HG03442 (cell line): Measurements from ENCODE around the gene CSF3R.
"Not testable (repeated sequence)": the region's sequence is repeated elsewhere in the genome, so short reads cannot be mapped to it uniquely, and the experiment has no call there.

Experiments used
- ATAC-seq: cut with Tn5 transposase; IDR thresholded peaks from one replicate; pipeline ENCODE4 v1.9.1; 2021; ENCODE audit warnings: mild to moderate bottlenecking, moderate library complexity; ENCODE audit not compliant: unreplicated experiment

CSF3R gene

DNA sequence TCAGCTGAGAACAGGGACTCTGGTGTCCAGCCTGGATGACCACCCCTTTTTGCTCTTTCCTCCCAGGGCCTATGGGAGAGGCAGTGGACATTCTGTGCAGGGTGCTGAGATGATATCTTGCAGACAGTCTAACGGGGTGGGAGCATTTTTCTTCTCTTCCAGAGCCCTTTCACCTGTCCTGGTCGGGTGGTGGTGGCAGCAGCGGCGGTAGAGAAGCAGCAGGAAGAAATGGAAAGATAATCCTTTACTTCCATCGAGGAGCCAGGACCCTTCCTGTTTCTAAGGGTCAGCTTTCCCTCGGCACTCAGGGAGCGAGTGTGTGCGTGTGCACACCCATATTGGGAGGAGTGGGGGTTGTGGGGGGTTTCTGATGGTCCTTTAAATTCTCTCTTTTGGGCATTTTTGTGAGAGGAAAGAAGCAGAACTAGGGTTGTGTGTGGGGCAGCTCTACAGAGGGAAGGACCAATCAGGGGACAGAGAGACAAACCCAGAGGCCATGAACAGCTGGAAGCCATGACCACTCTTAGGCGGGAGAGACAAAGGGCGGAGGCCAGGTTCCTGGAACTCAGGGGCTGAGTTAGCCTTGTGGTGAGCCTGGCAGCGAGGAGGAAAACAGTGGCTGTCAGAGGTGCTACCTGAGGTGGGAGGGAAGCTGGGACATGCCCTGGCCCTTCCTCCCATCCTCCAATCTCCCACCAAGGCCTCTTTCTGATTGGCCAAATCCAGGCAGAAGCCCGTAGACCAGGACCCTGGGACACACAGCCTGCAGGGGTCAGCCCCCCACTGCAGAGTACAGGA, 31.2 kb upstream of the CSF3R start:
- ATAC-seq, result no peak

DNA sequence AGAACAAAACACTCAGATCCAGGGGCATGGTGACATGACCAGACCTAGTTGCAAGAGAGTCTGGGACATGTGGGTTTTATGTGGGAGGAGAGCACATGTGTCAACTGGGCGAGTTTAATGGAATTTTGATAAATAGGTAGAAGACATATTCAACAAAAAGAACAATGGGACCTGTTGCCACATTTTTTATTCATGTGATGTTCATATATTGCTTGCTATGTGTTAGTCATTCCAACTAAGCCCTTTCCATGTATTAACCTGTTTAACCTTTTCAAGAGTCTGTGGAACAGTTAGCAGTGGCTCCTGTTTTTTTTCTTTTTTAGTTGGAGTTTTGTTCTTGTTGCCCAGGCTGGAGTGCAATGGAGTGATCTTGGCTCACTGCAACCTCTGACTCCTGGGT, 30.1 kb upstream of the CSF3R start:
- ATAC-seq, result no peak

DNA sequence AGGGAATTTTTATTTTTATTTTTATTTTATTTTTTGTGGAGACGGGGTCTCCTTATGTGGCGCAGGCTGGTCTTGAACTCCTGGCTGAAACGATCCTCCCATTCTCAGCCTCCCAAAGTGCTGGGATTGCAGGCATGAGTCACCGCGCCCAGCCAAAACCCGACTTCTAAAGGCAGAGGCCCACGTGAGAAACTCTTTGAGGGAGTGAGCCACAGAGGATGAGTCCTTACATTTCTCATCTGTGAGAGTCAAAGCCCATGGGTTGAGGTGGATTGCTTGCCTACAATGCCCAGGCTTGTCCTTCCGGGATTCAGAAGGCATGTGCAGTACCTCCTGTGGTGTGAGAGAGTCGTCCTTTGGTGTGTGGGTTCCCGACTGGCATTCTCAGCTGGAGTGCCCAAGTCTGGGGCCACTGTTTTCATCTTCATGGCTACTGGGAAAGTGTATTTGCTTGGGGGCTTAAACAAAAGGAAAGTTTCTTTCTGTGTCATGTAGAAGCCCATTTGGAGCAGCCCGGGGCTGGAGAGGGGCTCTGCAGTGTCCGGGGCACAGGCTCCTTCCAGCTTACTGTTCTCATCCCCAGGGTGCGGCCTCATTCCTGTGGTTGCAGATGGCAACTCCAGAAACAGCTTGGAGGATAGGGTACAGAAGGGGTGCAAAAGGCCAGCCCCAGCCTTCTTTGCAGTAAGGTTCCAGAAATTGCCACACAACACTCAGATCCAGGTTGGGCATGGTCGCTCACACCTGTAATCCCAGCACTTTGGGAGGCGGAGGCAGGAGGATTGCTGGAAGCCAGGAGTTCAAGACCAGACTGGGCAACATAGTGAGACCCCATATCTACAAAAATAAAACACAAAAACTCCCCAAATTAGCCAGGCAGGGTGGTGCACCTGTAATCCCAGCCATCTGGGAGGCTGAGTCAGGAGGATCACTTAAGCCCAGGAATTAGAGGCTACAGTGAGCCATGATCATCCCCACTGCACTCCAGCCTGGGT, 29.4 kb upstream of the CSF3R start:
- ATAC-seq, result no peak

DNA sequence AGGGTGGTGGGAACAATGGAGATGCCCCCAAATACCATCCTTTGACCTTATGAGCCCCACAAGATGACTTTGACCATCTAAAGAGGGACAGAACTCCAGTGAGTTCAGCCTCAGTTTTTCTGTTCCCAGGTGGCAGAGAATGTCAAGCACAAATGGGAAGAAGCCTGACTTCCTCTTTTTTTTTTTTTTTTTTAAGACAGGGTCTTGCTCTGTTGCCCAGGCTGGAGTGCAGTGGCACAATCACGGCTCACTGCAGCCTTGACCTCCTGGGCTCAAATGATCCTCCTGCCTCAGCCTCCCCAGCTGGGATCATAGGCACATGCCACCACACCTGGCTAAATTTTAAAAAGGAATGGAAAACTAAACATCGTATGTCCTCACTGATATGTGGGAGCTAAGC, 28.5 kb upstream of the CSF3R start:
- ATAC-seq, result not testable (repeated sequence)

DNA sequence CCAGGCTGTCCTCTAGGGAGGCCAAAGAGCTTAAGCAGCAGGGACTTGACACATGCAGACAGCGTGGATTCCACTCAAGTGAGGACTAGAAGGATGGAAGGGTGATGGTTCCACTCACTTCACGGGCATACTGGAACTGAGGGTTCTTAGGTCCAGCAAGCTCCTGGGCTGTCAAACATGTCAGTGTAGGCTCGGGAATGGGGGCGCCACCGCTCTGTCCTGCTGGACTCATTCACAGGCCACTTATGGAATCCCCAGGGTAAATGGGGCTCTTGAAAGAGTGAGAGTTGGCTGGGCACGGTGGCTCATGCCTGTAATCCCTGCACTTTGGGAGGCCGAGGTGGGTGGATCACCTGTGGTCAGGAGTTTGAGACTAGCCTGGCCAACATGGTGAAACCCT, 27.7 kb upstream of the CSF3R start:
- ATAC-seq, result no peak

DNA sequence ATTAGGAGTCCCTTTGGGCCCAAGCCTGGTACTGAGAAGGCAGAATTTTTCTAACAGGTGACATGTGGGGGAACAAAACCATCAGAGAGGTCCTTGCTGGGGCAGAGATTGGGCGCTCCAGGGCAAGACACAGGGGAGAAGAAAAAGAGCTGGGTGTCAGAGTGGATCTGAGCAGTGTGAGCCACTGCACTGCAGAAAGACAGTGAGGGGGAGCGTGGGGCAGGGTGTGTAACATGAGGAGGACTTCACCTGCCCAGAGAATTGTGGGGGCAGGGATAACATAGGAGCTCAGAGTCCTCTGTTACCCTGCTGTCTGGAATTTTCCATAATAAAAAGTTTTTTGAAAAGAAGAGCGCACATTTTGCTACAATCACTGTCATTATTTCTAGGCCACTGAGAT, 25.5 kb upstream of the CSF3R start:
- no peak for ATAC-seq

DNA sequence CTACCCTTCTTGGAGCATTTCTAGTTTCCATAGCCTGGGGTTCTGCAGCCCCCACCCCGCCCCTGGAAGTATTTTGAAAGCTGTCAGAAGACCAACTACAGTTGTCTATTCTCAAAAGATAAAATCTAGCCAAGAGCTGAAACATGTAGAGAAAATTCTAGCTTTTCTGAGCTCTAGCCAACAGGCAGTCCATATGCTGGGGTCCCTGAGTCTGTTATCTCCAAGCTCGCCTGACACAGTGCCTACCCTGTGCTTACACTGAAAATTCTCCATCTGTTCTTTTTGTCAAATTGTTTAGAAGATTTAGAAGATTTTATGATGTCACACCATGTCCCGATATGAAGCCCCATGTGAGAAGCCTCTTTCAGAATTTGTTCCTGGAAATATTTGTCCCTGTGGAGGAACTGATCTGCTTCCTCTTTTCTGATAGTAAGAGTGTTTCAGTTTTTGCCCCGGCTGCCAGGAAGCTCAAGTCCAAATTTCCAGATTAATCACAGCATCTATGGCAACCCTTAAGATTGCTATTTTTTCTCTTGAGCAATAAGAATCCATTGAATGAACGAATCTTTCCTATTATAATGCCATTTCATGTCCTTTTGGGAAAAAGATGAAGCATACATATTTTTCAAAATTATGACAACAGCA, 23.7 kb upstream of the CSF3R start:
- no peak for ATAC-seq

DNA sequence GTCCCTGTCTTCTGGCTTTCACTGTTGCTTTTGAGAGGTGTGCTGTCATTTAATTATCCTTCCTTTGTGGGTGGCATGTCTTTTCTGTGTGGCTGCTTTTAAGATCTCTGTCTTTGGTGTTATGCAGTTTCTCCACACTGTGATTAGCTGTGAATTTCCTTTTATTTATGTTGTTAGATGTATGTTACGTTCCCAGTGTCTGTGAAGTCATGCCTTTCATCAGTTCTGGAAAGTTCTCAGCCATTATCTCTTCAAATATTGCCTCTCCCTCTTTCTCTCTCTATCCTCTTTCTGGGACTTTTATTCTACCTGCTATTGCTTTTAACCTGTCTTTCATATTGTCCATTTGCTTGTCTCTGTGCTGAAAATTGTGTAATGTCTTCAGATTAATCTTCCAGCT, 21.0 kb upstream of the CSF3R start:
- no peak for ATAC-seq

DNA sequence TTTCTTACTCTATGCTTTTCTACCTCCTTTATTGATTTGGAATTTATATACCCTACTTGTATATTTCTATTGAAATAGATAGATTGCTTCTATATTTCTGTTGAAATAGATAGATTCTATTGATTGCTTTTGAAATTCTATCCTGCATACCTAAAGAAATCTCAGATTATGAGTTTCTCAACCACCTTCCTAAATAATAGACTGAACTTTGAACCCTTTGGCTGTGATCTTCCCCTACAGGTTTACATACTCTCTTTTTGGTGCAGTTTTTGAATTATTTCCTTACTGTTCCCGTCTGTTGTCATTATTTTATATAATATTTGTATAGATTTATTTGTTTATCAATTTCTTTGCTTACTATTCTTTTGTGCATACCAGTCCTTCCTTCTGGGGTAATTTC, 20.4 kb upstream of the CSF3R start:
- no peak for ATAC-seq

DNA sequence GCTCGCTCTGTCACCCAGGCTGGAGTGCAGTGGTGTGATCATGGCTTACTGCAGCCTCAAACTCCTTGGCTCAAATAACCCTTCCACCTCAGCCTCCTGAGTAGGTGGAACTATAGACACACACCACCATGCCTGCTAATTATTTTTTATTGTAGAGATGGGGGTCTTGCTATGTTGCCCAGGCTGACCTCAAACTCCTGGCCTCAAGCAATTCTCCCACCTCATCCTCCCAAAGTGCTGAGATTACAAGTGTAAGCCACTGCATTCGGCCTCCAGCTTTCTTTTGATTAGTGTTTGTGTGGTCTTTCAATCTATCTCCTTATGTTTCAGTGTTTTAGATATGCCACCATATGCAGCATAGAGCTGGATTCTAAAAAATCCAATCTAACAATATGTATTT, 19.9 kb upstream of the CSF3R start:
- no peak for ATAC-seq

DNA sequence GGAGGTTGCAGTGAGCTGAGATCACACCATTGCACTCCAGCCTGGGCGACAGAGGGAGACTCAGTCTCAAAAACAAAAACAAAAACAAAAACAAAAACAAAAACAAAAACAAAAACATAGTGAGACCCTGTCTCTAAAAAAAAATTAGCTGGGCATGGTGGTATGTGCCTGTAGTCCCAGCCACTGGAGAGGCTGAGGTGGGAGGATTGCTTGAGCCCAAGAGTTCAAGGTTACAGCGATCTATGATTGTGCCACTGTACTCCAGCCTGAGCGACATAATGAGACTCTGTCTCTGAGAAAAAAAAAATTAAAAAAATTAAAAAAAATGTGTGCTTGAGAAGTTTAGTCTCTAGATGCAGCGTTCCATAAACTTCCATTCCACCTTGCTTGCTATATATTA, 19.2 kb upstream of the CSF3R start:
- ATAC-seq, result not testable (repeated sequence)

DNA sequence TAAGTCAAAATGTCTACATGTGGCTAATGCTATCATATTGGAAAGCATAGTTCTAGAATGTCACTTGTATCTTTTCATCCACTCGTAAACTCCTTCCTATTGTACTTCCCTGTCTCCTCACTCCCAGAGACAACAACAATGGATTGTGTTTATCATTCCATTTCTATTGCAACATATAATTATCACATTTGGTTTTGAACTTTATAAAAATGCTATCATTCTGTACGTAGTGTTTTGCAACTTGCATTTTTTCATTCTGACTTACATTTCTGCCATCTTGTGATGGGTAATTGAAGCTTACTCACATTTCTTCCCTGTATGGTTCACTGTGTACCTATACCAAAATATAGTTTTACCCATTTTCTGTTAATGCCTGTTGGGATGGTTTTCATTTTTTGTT, 14.5 kb upstream of the CSF3R start:
- ATAC-seq, result no peak

DNA sequence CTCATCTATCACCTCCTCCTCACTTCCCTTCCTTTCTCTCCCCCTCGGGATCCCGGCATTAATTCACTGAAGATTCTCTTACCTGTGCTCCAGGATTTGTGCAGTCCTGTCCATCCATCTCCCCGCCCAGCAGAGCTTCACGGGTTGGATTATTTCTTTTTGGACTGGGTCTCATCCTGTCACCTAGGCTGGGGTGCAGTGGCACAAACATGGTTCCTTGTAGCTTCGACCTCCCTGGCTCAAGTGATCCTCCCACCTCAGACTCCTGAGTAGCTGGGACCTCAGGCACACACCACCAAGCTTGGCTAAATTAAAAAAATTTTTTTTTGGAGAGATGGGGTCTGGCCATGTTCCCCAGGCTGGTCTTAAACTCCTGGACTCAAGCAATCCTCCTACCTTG, 12.3 kb upstream of the CSF3R start:
- ATAC-seq, result no peak

DNA sequence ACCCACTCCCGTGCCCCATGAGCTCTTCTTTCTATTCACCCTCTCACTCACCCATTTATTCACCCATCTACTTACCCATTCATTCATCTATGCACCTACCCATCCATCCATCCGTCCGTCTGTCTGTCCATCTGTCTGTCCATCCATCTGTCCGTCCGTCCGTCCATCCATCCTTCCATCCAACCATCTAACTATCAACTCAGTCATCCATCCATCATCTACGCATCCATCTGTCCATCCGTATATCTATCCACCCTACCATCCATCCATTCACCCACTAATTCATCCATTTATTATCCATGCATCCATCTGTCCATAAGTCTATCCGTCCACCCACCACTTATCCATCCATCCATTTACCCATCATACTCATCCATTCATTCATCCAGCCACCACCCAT, 10.8 kb upstream of the CSF3R start:
- no peak for ATAC-seq

DNA sequence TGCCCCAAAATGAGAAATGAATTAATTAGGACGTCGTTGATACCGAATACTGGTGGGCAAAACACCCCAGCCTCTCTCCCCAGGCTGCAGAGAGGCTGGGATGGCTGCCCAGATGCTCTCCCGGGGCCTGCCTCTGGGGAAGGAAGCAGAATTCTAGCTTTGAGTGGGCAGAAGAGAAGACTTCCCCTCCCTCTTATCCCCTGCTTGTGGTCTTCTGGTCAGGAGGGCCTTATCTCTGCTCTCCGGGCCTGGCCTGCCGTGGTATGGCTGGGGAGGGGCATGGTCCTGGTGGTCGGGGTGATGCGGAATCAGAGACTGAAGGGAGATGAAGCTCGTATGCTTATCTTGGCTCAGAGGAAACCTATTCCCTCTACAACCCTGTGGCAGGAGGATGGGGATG, 9.8 kb upstream of the CSF3R start:
- ATAC-seq, result no peak

DNA sequence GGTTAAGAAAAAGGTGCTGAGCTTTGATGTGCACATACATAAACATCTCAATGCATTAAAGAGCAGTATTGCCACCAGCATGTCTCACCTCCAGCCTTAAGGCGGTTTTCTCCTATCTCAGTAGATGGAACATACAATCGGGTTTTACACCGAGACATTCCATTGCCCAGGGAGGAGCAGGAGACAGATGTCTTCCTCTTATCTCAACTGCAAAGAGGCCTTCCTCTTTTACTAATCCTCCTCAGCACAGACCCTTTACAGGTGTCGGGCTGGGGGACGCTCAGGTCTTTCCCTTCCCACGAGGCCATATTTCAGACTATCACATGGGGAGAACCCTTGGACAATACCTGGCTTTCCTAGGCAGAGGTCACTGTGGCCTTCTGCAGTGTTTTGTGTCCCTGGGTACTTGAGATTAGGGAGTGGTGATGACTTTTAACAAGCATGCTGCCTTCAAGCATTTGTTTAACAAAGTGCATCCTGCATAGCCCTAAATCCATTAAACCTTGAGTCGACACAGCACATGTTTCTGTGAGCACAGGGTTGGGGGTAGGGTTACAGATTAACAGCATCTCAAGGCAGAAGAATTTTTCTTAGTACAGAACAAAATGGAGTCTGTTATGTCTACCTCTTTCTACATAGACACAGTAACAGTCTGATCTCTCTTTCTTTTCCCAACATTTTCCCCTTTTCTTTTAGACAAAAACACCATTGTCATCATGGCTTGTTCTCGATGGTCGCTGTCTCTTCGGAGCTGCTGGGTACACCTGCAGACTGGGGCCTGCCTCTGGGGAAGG, 6.7 kb upstream of the CSF3R start:
- ATAC-seq, result not testable (repeated sequence)

DNA sequence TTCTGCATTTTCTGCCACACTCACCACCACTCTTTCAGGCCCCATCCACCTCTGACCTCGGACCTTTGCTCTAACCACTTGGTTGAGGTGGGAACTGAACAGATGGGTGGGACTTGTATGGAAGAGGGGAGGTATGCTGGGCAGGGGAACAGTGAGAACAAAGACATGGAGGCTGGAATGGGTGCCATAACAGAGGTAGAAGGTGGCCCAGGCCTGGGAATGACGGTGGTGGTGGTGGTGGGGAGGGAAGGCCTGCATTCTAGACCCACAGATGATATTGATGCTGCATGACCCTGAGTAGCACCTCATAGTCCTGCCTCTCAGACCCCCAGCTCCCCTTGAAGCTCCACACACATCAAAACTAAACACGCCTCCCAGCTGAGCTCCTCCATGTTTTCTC, 5.2 kb upstream of the CSF3R start:
- ATAC-seq, result no peak

DNA sequence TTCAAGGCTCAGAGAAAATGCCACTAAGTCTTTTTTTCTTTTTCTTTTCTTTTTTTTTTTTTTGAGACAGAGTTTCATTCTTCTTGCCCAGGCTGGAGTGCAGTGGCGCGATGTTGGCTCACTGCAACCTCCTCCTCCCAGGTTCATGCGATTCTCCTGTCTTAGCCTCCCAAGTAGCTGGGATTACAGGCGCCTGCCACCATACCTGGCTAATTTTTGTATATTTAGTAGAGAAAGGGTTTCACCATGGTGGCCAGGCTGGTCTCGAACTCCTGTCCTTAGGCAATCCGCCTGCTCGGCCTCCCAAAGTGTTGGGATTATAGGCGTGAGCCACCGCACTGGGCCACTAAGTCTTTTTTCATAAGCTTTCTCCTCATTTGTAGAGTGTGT, 4.6 kb upstream of the CSF3R start:
- ATAC-seq, result not testable (repeated sequence)

DNA sequence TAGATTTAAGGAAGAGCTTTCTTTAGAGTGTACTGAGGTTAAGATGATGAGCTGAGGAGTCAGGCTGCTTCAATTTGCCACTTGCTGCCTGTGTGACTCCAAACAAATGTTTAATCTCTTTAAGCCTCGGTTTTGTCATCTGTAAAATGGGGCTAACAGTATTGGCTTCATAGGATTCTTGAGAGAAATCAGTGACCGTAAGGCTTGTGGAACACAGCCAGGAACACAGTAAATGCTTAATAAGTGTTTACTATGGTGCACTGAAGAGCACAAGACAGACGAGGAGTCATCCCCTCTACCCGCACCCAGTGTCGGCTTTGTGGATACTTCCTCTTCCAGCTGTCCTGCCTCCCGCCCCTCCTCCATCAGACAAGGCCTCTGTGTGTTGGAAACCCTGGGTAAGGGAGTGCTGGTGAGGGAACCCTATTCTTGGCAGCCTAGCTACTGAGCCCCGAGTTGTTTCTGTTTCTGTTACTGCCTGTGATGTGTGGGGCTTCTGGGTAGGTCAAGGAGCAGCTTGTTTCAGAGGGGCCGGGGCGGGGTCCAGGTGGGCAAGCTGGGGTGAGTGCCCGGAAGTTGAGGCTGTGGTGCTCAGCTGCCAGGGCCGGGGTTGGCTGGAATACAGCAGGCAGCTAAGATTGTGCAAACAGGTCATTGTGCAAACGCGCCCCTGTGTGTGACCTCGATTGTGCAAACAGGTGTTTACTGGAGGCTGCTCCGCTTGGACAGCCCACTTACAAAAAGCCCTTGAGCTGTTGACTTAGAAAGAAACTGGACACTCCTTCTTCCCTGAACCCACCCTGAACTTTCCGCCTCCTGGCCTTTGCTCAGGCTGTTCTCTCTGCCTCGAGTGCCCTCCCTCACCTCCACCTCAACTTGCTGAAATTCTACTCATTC, 4.0 kb upstream of the CSF3R start:
- ATAC-seq, result no peak

DNA sequence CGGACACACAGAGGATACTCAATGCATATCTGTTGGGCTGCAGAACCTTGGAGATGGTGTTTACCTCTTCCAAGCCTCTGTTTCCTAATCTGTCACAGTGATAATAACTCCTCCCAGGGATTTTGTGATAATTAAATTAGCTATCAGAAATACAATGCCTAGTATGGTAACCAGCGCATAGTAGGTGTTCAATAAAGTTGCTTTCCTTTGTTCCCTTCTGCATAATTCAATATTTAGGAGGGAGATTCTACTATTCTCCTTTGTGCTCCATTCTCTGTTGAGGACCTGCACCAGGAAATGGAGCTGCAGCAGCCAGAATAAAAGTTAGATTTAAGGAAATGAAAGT, 3.4 kb upstream of the CSF3R start:
- ATAC-seq, result no peak
